K562 (cell line): ENCODE data around the gene PELI3. TPM values are rescaled to one million over a fixed set of nuclear protein-coding genes. Genes with fewer than 3 reads are reported as not detected.

Experiments
- ARNT ChIP-seq, 2 experiments: fragments of 450-650 bp; IDR thresholded peaks; 2 replicates each; pipeline ENCODE4 v1.6.1; 2016; ENCODE audit warnings: mild to moderate bottlenecking in 1 of 2
- ATF7 ChIP-seq: fragments of 450-650 bp; IDR thresholded peaks from 2 replicates; pipeline ENCODE4 v1.7.1; 2014; ENCODE audit warnings: mild to moderate bottlenecking, moderate library complexity
- BCL6 ChIP-seq: fragments of 250-450 bp; sonication (Bioruptor Pico); IDR thresholded peaks from 2 replicates; pipeline ENCODE4 v1.4.0; 2020
- E2F5 ChIP-seq: sonication (generic); formaldehyde crosslinking; IDR thresholded peaks from 2 replicates; pipeline ENCODE4 v1.8.0; 2022; ENCODE audit warnings: mild to moderate bottlenecking, missing genetic modification reagents
- ELF2 ChIP-seq: fragments of 250-450 bp; sonication (Bioruptor Pico); IDR thresholded peaks from 2 replicates; pipeline ENCODE4 v1.5.0; 2021; ENCODE audit warnings: mild to moderate bottlenecking
- HMBOX1 ChIP-seq: sonication (generic); IDR thresholded peaks from 2 replicates; pipeline ENCODE4 v1.6.1; 2016
- HMGN3 ChIP-seq: IDR thresholded peaks from 2 replicates; pipeline ENCODE4 v1.6.1; 2011; ENCODE audit warnings: borderline replicate concordance, low read depth, mild to moderate bottlenecking, mixed read lengths, low read length; ENCODE audit not compliant: insufficient read length; ENCODE audit errors: extremely low read depth
- NFXL1 ChIP-seq: fragments of 450-650 bp; formaldehyde crosslinking; IDR thresholded peaks from 2 replicates; pipeline ENCODE4 v1.4.0; 2021; ENCODE audit warnings: mild to moderate bottlenecking
- PBX2 ChIP-seq, 2 experiments: IDR thresholded peaks in 1 of 2; conservative IDR thresholded peaks in 1 of 2; 2 replicates each; pipeline ENCODE4 v1.6.1; 2016; ENCODE audit warnings: low read depth in 2 of 2, mild to moderate bottlenecking in 1 of 2, missing compliant biosample characterization in 1 of 2, missing genetic modification characterization in 1 of 2, moderate library complexity in 1 of 2
- SMARCB1 ChIP-seq: IDR thresholded peaks from 2 replicates; pipeline ENCODE4 v1.6.1; 2011; ENCODE audit warnings: improper control_type of control experiment, low read depth; ENCODE audit not compliant: insufficient read length
- ZNF232 ChIP-seq: sonication (generic); formaldehyde crosslinking; IDR thresholded peaks from 2 replicates; pipeline ENCODE4 v1.8.0; 2022; ENCODE audit warnings: mild to moderate bottlenecking, missing genetic modification reagents
- ZNF280A ChIP-seq: fragments of 450-650 bp; IDR thresholded peaks from 2 replicates; pipeline ENCODE4 v1.6.1; 2018; ENCODE audit warnings: mild to moderate bottlenecking, low read depth; ENCODE audit not compliant: partially characterized antibody
- ZNF699 ChIP-seq: fragments of 250-450 bp; sonication (Bioruptor Pico); IDR thresholded peaks from 2 replicates; pipeline ENCODE4 v1.8.0; 2021; ENCODE audit warnings: mild to moderate bottlenecking, moderate library complexity; ENCODE audit not compliant: insufficient replicate concordance
- polyA plus RNA-seq, 8 experiments: library from polyadenylated mRNA; depleted of rRNA in 4 of 8; stranded (reverse) in 5 of 8; unstranded in 3 of 8; fragments of >200 nt; fragmentation: Nextera tagmentation in 2 of 8; fragmentation: Illumina TruSeq in 1 of 8; extraction: Ambion mirVana in 2 of 8; extraction: Trizol in 1 of 8; gene quantifications; 2 replicates each; pipeline versions ENCODE4 v1.2.1 to v1.2.3, GENCODE V29; 2011 to 2014; ENCODE audit warnings: inconsistent platforms in 1 of 8, missing spikeins in 1 of 8
- total RNA-seq, 7 experiments: library from RNA; depleted of rRNA in 6 of 7; stranded (reverse); fragments of >200 nt in 6 of 7; fragmentation: Illumina TruSeq in 2 of 7; extraction: Trizol in 2 of 7; gene quantifications; 2 replicates each; pipeline versions ENCODE4 v1.2.1 to v1.2.3, GENCODE V29; 2011 to 2021; ENCODE audit warnings: low replicate concordance in 1 of 7

Gene PELI3
- total and polyA plus RNA-seq, 9 of the 15 experiments (the other 6 are each of a cell fraction or from before 2014, with no cell fraction given) = 0.17 to 4.2 (median 1.9) TPM

- TF ChIP-seq ZNF699 (CRISPR knock-in tag) (peak; percentile 90), ZNF232 (peak; percentile 100), BCL6 (CRISPR knock-in tag) (peak; percentile 97), ATF7 (no peak), ARNT (IDR thresholded peaks at IDR 0.05) (no peak), HMGN3 (no peak), HMBOX1 (no peak), PBX2 (CRISPR knock-in tag; IDR thresholded peaks at IDR 0.05; ENCODE audit: low read depth) (peak; percentile 100), PBX2 (tag; conservative IDR thresholded peaks at IDR 0.05; ENCODE audit: low read depth) (peak; percentile 58), ZNF280A (no peak), SMARCB1 (peak; percentile 100), E2F5 (peak; percentile 100), ELF2 (CRISPR knock-in tag) (peak; percentile 82), NFXL1 (CRISPR knock-in tag) (peak; percentile 93)
These were observed 45.1 kb upstream of the PELI3 start (continued) for GRCh38 chr11:66421492-66422205.
